Stimulated activated CD4-positive, alpha-beta T cell treated with anti-CD3 and anti-CD28 coated beads, Interleukin-4, amount 100 ng/mL, for 4 hours (primary cell): ENCODE data around the gene PLXNA4.

ENCODE experiments used
- DNase-seq, 2 experiments: peaks; one replicate each; pipeline ENCODE4 v3.0.0-alpha.2; 2020

The PLXNA4 gene

DNA sequence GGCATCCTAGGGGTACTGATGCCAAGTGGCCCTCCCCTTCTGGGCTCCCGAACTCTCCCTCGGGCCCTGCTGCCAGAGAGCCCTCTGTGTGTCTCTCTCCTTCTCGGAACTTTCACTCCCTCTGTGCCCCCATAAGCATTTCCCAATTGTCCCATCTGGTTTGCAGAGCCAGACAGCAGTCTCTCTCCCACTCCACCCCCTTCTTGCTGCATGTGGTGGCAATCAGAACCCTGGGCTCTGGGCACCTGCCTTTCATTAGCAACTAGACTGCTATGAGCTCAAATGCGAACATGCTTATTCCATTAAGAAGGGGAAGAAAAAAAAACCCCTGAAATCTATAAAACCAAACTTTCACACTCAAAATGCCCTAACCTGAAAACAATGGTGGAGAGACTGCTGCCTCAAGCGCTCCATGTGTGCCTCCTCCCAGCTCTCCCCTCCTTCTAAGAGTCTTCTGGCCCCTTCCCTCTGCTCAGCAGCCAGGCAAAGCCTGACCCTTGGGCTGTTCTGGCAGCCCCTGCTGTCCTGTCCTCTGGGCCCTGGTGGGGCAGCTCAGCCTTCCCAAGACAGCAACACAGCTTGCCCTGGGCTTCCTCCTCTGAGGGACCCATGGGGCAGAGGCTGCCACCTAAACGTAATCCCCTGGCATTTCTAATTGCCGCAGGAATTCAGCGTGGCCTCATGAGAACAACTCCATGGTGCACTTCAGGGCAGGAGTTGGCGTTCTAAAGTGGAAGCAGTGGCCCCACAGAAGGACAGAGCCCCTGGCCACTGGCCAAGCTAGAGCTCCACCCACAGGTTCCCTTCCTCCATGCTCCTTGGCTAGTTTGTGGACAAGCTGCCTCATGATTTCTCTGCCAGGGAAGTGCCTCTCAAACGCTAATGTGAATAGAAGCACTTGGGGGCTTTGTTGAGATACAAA, 415.4 kb downstream of the PLXNA4 start:
- DNase-seq = no peak

DNA sequence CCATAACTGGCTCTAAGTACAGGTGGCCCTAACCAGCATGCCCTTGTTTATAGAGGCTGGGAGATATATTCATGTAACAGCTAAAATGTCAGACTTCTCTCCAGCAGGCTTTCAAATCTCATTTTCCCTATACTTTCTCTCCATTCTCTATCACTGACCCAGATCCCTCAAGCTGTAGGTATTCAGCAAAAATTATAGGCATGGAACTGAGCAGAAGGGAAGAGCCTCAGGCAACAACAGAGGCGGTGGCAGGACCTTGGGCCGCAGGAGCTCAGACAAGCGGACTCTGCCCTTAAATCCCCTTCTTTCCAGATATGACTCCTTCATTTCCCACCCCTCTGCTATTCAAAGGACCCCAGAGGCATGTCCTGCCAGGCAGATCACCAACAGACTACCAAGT, 417.4 kb downstream of the PLXNA4 start:
- DNase-seq = no peak

DNA sequence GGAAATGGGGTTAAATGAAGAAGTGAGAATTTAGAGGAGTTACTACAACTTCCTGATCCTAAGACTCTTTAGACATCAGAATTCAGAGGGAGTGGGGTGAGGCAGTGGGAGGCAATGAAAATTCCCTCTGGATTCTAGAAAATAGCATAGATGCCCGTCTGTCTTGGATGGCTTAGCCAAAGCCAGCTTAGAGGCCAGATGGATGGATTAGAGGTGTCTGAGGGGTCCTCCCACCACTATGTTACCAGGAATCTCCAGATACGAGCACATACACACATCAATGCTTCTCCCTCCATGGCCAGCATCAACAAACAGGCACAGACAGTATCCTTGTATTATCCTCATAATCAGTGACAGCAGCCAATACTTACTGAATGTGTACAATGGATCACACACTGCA, 418.1 kb downstream of the PLXNA4 start:
- DNase-seq = no peak

DNA sequence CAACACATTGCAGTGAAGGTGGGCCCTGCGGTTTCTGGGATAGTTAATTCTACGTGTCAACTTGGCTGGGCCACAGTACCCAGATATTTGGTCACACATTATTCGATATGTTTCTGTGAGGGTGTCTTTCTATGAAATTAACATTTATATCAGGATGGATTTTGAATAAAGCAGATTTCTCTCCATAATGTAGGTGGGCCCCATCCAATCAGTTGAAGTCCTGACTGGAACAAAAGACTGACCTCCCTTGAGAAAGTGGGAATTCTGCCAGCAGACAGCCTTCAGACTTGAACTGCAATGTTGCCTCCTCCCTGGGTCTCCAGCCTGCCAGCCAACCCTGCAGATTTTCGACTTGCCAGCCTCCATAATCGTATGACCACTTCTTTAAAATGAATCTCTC, 420.6 kb downstream of the PLXNA4 start:
- DNase-seq = no peak

DNA sequence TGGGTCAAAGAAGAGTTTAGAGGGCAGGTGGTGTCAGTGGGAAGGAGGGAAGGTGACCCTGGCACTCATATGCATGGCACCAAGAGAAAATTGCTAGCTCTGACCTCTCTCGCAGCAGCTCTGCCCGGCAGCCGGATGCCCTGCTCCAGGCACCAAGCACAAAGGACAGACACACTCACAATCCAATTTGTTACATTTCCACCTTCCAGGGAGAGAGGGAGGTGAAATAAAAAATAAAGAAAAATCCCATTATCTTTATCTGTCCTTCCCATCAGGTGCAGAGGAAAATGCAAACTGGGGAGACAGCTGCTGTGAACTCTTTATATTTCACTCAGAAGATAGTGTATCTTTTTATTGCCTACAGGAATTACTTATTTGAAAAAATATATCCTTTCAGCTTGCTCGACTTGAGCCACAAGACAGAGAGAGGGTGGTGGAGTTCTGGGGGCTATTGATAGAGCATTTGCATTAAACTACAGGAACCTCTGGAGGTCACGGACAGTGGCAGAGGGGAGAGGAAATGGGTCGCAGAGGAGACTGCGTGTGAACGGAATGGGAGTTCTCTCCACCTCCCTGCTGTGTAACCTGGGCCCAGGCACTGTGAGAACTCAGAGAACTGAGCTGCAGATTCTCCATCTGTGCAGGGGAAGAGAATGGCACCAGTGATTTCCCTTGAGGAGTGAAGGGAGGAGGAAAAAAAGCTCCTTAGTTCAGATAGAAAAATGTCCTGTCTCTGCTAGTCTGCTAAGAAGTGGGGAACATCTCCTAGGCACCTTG, 421.4 kb downstream of the PLXNA4 start:
- no peak for DNase-seq

DNA sequence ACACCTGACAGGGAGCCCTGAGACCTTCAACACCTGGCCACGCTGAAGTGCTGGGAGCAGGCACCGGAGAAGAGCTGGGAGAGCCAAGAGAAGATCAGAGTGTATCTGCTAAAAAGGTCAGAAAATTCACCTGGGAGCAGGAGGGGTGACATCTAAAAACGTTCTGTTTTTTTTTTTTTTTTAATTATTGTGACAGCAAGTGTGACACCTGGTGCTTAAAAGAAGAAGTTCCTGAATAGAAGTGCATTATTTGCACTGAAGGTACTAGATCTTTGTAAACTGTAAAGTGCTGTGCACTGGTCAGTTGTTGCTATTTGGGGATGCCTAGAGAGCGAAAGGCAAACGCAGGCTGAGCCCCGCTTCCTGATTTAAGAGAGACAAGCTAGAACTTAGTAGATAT, 422.0 kb downstream of the PLXNA4 start:
- DNase-seq = no peak

DNA sequence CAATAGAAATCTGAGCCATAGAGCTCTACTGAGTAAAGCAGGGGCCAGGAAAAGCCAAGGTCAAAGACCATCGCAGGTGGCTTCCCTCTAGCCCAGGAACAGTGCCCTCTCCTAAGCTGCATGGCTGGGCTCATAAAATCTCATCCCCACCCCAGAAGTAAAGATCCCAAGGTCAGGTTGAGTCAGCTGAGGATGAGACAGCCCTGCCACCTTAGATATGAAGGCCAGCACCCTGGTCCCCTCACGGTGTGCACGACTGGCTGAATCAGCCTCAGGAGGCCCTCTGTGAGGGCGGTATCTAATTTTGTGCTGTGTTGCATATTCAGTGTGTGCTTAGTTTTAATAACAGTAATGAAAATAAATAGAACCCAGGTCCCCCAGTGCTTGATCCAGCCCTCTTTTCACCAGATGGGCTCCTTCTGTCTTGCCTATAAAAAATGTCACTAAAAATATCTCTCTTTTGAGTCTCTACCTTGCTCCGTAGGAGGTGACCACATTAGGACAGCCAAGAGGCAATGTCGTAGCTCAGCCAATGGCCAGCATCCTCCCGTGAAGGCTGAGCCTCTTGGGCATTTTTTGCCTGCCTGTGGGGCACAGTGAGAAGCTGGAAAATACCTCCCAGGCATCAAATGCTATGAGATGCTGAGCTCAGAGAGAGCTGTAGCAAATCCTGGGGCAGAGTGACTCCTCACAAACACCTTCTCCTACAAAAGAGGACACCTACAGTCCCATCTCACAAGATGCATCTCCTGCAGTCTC, 424.0 kb downstream of the PLXNA4 start:
- DNase-seq = no peak

DNA sequence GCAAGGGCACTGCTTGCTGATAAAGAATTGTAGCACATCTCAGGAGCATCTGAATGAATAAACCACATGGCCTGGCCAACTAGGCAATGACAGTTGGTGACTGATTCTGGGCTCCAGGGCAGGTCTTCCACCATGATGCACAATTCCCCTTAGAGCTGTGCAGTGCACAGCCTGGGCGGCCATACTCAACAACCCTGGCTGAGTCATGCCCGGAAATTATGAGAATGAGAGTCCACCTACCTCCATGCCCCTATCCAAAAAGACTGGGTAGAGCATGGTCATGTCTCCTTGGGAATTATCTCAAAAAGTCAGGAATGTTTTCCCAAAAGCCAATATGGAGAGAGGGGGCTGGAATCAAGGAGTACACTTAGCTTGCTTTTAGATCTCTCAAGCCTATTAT, 425.6 kb downstream of the PLXNA4 start:
- no peak for DNase-seq

DNA sequence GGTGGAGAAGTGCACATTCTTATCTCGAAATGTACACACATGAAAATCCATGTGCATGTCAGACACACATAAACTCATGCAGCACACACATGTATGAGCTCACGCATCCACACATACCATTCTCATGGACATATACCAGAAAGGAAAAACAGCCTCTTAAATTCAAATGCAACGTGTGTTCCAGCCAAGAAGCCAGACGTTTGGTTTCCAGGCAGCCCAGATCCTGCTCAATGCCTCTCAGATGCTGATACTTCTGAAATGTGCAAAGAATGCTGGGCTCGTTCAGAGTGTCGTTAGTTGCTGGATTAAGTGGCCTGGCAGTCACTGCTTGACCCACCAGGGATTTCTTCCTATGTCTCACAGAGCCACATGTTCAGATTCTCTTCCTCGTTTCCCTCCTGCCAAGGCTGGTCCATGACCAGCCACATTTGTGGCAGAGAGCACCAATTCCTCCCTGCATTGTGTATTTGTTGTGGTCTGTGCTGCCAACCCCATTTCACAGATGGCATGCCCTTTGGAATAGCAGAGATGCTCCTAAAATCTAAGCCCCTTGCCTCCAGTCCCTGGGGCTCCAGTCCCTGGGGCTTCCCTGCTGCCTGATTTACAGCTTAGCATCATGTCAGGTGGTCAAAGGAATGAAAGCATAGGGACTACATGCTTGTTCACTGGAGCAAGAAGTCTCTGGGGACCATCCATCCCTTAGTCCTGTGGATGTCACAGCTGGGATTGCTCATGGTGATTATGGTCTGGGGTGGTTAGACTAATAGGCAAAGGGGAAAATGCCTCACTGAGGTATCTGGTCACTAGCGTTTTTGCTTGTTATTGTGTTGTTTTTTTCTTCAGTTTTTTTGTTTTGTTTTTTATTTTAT, 426.6 kb downstream of the PLXNA4 start:
- no peak for DNase-seq

DNA sequence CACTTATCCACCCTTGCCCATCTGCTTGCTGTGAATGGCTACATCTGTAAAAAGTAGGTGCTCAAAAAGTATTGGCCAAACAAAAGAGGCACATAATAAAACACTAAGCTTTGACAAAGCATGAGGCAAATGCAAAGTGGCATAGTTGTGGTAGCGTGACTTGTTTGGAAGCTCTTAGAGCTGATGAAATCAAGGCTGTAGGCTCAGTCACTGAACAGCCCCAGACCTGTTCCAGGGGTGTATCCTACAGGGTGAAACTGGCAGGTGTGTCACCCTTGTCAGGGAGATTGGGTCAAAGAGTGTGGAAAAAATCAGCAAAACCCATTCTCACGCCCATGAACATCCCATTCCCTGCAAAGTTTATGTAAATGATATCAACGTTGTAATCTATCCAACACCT, 427.4 kb downstream of the PLXNA4 start:
- no peak for DNase-seq

DNA sequence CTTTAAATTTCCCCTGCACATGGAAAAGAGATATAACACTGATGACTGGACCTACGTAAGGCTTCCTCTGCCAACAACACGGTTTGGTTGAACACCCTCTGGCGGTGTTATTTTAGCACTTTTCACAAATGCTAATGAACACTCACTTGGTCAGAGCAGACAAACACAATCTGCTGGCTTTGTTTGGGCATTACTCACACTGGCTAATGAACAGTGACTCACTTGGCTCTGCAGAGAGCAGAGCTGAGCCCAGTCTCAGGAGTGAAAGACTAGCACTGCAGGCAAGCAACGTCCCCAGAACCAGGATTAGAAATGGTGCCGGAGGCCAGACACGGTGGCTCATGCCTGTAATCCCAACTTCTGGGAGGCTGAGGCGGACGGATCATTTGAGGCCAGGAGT, 430.8 kb downstream of the PLXNA4 start:
- no peak for DNase-seq

DNA sequence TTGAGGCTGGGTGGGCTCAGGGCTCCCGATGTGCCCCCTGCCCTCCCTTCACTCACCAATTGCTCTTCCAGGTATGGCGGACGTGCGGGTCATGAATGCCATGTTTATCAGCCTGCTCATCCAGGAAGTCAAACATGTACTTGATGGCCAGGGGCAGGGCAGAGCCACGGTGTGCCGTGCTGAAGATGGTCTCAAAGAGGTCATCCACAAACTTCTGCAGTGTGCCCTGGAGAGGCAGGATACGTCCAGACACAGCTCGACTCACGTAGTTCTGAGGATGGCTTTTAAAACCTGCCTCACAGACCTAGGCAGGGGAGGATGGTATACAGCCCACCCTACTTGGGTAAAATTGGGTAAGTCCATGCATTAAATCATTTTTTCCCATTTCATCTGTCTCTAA, 431.2 kb downstream of the PLXNA4 start:
- no peak for DNase-seq

DNA sequence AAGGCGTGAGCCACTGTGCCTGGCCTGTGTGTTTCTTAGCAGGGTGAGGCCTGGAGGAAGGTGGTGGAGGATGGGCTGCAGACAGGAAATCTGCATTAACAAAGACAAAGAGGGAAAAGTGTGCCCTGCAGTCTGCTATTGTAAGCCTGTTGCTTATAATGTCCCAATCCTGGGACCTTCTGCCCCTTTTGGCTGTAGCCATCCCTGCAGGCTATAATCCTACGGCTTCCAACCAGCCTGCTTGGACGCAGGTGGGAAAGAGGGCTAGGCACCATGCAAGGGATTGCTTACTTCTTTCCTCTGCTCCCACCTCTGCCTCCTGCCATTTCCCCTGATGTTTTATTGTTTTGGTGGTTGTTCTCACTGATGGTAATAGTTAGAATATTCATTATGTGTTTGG, 434.3 kb downstream of the PLXNA4 start:
- DNase-seq = no peak

DNA sequence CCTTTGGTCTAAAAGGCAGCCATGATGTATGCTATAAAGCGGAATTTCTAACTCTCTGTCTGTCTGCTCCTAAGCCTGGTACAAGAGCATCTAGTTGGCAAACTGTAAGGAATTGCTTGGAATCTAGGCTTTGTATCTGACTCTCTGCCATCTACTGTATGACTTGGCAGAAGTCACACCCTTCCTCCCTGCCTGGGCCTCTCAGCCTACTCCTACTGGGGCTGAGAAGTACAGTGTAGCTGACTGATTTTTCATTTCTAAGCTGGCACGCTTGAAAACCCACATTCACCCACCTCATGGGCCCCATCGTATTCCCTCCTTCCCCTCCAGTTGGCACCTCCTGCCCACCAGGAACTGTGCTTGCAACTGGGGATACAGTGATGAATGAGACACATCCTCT, 435.2 kb downstream of the PLXNA4 start:
- DNase-seq = no peak

DNA sequence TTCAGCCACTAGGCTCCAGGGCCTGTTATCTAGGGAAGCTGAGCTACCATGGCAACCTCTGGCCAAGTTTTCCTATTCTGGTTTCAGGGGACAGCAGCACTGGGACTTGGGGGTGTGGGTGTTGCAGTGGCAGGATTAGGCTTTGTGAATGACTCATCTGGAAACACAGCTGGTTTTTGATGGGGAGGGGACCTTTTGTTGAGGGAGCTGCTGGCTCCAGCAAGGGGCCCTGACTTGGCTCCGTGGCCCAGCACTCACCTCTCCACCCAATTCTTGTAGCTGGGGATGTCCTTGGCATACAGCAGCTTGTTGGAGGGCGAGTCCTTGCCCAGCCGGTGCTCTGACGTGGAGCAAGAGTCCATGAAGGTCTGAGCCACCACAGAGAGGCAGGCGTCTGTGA, 435.9 kb downstream of the PLXNA4 start:
- no peak for DNase-seq

DNA sequence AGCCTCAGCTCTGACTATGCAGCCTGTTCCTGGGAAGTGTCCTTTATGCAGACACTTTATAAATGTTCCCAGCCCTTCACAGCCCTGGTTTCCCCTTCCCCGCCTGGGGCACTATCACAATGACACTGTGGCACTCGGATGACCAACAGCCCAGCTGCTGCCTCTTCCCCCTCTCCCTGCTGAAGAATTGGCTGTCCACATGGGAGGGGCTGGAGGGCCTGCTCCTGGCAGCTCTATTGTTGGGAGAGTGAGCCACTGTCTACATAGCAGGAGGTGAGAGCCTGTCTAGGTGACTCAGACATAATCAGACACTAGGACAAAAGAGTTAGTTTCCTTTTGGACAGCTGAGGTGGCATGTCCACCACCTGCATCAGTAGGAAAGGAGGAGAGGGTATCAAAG, 437.5 kb downstream of the PLXNA4 start:
- no peak for DNase-seq

DNA sequence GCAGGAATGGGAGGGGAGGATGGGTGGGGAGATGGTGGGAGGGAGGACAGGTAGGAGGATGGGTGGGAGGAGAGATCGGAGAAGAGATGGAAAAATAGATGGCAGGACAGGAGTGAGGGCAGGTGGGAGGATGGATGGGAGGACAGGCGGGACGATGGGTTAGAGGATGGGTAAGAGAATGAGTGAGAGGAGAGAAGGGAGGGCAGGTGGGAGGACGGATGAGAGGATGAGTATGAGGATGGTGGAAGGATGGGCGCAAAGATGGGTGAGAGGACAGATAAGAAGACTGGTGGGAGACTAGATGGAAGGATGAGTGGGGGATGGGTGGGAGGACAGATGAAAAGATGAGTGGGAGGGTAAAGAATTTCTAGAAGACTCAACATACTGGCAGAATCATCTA, 438.6 kb downstream of the PLXNA4 start:
- DNase-seq = no peak

DNA sequence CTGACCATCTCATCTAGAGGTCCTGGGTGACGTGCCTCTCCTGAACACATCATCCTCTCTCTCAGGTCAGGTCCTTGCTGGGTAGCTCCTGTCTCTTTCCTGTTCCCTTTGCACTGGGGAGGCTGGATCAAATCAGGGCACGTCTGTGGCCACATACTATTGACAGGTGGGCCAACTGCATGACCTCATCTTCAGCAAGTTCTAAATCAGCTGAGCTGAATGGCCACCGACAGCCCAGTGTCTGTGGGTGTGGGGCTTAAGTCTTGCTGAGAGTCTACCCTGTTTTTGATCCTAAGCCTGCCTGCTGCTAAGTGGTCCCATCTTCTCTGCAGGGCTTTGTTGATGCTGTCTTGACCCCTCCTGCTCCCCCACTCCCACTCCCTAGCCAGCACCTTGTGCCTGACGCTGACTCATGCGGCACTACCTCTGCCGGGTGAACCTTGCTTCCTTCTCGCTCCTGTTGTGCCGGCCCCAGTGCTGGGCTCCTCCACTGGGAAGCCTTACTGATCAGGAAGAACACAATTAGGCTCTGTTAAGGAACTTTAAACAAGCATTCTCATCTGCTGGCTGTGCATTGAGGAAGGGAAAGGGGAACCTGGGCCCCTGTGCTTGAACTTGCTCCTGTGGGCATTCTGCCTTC, 440.4 kb downstream of the PLXNA4 start:
- no peak for DNase-seq

DNA sequence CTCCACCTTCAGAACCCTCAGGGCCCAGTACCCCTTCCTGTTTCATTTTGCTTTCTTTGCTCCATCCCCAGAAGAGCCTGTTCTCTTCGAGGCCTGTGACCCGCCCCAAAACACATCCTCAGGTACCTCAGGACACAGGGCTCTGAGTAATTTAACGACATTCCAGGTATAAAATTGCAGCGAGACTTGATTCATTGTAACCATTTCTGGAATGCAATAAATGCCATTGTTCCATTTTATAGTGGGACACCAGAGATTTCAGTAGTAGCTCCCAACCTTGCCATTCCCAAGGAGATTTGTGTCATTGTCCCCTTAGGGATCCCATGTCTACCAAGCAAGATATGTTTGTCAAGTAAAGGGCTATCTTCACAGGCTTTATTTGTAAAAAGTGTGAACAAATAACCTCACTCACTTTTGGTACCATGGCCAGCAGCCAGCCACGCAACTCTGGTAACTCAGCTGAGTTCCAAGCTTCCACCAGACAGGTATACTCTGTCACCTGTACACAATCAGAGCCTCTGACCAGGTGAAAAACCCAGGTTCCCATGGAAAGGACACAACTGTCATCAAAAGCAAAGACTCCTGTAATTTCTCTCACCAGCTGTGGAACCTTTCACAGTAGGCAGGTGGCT, 441.3 kb downstream of the PLXNA4 start:
- no peak for DNase-seq

DNA sequence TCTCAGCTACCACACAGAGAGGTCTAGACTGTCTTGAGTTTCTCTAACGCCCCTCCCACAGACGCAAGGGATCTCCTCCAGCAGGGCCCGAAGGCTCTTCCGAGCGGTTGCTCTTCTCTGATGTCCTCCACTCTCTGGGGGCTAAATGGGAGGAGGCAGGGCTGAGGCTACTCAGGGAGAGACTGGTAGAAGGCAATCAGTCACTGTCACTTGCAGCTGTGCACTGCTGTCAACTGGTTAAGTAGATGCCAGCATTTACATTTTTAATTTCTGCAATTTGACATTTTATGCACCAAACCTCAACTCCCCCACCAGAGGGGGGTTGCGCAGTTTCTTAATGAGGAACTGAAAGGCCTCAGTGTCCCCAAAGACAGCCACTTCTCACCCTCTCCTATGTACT, 442.8 kb downstream of the PLXNA4 start:
- no peak for DNase-seq

DNA sequence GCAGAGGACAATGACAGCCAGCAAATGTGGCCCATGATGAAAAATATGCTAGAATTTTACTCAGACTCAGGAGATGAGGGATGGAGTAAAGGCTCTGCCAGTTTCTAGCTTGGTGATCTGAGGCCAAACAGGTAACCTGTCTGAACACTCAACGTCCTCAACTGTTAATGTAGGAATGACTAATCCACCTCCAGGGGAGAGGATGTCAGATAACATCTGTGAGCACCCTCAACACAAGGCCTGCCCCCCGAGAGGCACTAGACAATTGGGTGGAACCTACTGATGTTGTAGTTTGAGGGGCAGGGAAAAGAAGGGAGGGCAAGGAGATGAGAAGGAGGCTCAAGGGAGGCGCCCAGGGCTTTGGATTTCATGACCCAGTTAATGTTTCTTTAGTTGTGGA, 445.1 kb downstream of the PLXNA4 start:
- no peak for DNase-seq

DNA sequence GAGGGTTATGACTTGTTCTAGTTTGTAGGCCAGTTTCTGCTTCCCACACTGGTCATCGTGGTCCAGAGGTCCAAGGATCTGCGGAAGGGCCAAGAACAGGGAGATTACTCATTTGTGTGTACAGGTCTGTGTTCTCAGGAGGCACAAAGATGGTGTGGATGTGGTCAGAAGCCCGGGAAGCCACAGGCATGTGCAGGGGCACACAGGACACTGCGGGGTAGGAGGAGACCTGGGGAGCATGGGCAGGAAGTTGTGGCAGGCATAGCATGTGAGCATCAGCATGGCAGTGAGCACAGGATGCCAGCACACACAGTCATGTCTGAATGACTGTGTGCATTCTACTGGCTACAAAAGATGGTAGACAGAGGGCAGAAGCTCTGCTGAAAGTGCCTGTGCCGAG, 445.8 kb downstream of the PLXNA4 start:
- no peak for DNase-seq
